GM12878 (cell line): ENCODE measurements around the gene ADAMTS3. TPM values are rescaled to one million over a fixed set of nuclear protein-coding genes. Genes with fewer than 3 reads are reported as not detected.

Experiments used
- ATAC-seq: fragments of 200-7000 bp; cut with Tn5 transposase; 3 replicates; pipeline ENCODE4 v1.9.1; 2020; ENCODE audit warnings: mild to moderate bottlenecking, moderate library complexity
- BruUV-seq: library from RNA; stranded (reverse); fragments of 400-500 nt; replicated peaks from 2 replicates; lab custom pipeline; 2021; lab: Mats Ljungman, UMichigan
- CTCF ChIA-PET: fragments of 300-600 bp; sonication (Branson Sonifier 250); formaldehyde crosslinking; extraction: SDS; loops from one replicate; lab custom pipeline; 2021; ENCODE audit warnings: inconsistent platforms; lab: Yijun Ruan, JAX
- POLR2A ChIA-PET: fragments of 350-600 bp; formaldehyde crosslinking; extraction: SDS; loops from one replicate; lab custom pipeline; 2021; ENCODE audit warnings: inconsistent platforms; lab: Charles Lee
- RAD21 ChIA-PET: fragments of 300-600 bp; sonication (Branson Sonifier 250); formaldehyde crosslinking; loops from one replicate; lab custom pipeline; 2023; ENCODE audit warnings: antibody characterized with exemption; ENCODE audit not compliant: unreplicated experiment; lab: Charles Lee
- SMC1A ChIA-PET: fragments of 300-600 bp; sonication (Branson Sonifier 250); formaldehyde crosslinking; loops from one replicate; lab custom pipeline; 2023; ENCODE audit not compliant: unreplicated experiment, uncharacterized antibody; lab: Charles Lee
- DNase-seq: peaks from one replicate; pipeline ENCODE4 v3.0.0-alpha.2; 2011; ENCODE audit warnings: low read depth, low spot score
- FAIRE-seq: peaks from 3 replicates; lab custom pipeline; 2011; peaks lifted over from hg19 to GRCh38; lab: Jason Lieb, UNC
- H2AFZ ChIP-seq: 2 replicates; pipeline ENCODE4 v1.6.0; 2011; ENCODE audit warnings: low read depth, low read length, control low read depth; ENCODE audit not compliant: control insufficient read depth
- H3K27ac ChIP-seq: 2 replicates; pipeline ENCODE4 v1.5.1; 2011; ENCODE audit warnings: control low read depth; ENCODE audit not compliant: control insufficient read depth, insufficient read depth
- H3K27me3 ChIP-seq, 2 experiments: replicated peaks in 1 of 2; 2 replicates each; pipeline versions ENCODE4 v1.6.0 to v1.6.1; 2011; ENCODE audit warnings: low read length in 1 of 2; ENCODE audit not compliant: control insufficient read depth in 2 of 2, insufficient read depth in 2 of 2
- H3K36me3 ChIP-seq, 2 experiments: 2 replicates each; pipeline ENCODE4 v1.5.1; 2011; ENCODE audit warnings: low read length in 1 of 2; ENCODE audit not compliant: control insufficient read depth in 2 of 2, insufficient read depth in 2 of 2
- H3K4me1 ChIP-seq: 2 replicates; pipeline ENCODE4 v1.6.1; 2011; ENCODE audit warnings: mild to moderate bottlenecking, low read length, moderate library complexity, mixed read lengths; ENCODE audit not compliant: control insufficient read depth, insufficient read depth
- H3K4me2 ChIP-seq: 2 replicates; pipeline ENCODE4 v1.6.0; 2011; ENCODE audit warnings: control low read depth; ENCODE audit not compliant: control insufficient read depth, insufficient read depth
- H3K4me3 ChIP-seq: fragments of 200-600 bp; sonication (generic); 2 replicates; pipeline ENCODE4 v1.5.1; 2016
- H3K79me2 ChIP-seq: 2 replicates; pipeline ENCODE4 v1.6.0; 2011; ENCODE audit warnings: low read length; ENCODE audit not compliant: control insufficient read depth, insufficient read depth
- H3K9ac ChIP-seq: 2 replicates; pipeline ENCODE4 v1.8.0; 2011; ENCODE audit warnings: low read length, control low read depth, mixed read lengths; ENCODE audit not compliant: control insufficient read depth, insufficient read depth
- H3K9me3 ChIP-seq: replicated peaks from 3 replicates; pipeline ENCODE4 v1.5.1; 2011; ENCODE audit warnings: mild to moderate bottlenecking, low read length; ENCODE audit not compliant: control insufficient read depth, insufficient read depth
- H4K20me1 ChIP-seq: 2 replicates; pipeline ENCODE4 v1.6.0; 2011; ENCODE audit not compliant: control insufficient read depth, insufficient read depth
- BACH1 ChIP-seq: fragments of 450-650 bp; IDR thresholded peaks from 2 replicates; pipeline ENCODE4 v1.6.1; 2017; ENCODE audit warnings: mild to moderate bottlenecking, borderline replicate concordance
- CHD4 ChIP-seq: fragments of 200-600 bp; sonication (generic); IDR thresholded peaks from 2 replicates; pipeline ENCODE4 v1.6.1; 2016; ENCODE audit warnings: mild to moderate bottlenecking
- NFYB ChIP-seq: IDR thresholded peaks from 2 replicates; pipeline ENCODE4 v1.6.1; 2011; ENCODE audit warnings: low read depth, mild to moderate bottlenecking, low read length, improper control_type of control experiment, moderate library complexity; ENCODE audit not compliant: insufficient read depth
- PBX3 ChIP-seq: IDR thresholded peaks from 2 replicates; pipeline ENCODE4 v1.6.1; 2011; ENCODE audit warnings: mild to moderate bottlenecking, low read depth, low read length, moderate library complexity; ENCODE audit not compliant: insufficient replicate concordance
- POLR2AphosphoS5 ChIP-seq: IDR thresholded peaks from 2 replicates; pipeline ENCODE4 v1.6.1; 2011; ENCODE audit warnings: mild to moderate bottlenecking, low read length, inconsistent platforms
- RAD21 ChIP-seq: IDR thresholded peaks from 2 replicates; pipeline ENCODE4 v1.6.1; 2011; ENCODE audit warnings: mild to moderate bottlenecking, low read depth, low read length, moderate library complexity; ENCODE audit not compliant: insufficient read depth
- SIN3A ChIP-seq: IDR thresholded peaks from 2 replicates; pipeline ENCODE4 v1.6.1; 2012; ENCODE audit warnings: low read depth, low read length, improper control_type of control experiment
- SMAD1 ChIP-seq: fragments of 450-650 bp; IDR thresholded peaks from 2 replicates; pipeline ENCODE4 v1.6.1; 2018; ENCODE audit warnings: mild to moderate bottlenecking, low read depth; ENCODE audit not compliant: partially characterized antibody
- SREBF1 ChIP-seq: IDR thresholded peaks from 2 replicates; pipeline ENCODE4 v1.6.1; 2012; ENCODE audit warnings: mild to moderate bottlenecking, low read length
- TBL1XR1 ChIP-seq: IDR thresholded peaks from 2 replicates; pipeline ENCODE4 v1.6.1; 2012; ENCODE audit warnings: low read depth, low read length, improper control_type of control experiment
- YBX1 ChIP-seq: fragments of 450-650 bp; IDR thresholded peaks from 2 replicates; pipeline ENCODE4 v1.6.1; 2016; ENCODE audit warnings: antibody characterized with exemption
- ZNF217 ChIP-seq: fragments of 450-650 bp; IDR thresholded peaks from 2 replicates; pipeline ENCODE4 v1.6.1; 2017; ENCODE audit warnings: antibody characterized with exemption, mild to moderate bottlenecking
- ZNF592 ChIP-seq: fragments of 450-650 bp; IDR thresholded peaks from 2 replicates; pipeline ENCODE4 v1.6.1; 2017; ENCODE audit warnings: mild to moderate bottlenecking, moderate library complexity
- WGBS: methylation state at CpG from one replicate; pipeline ENCODE4 v1.1.6; 2016; ENCODE audit warnings: low lambda C conversion rate; ENCODE audit not compliant: insufficient replicate concordance, insufficient coverage; ENCODE audit errors: missing lambda C conversion rate; 5-methylcytosine and 5-hydroxymethylcytosine counted together
- in situ Hi-C: fragments of 300-500 bp; cut with MboI; formaldehyde crosslinking; loops from 9 replicates; pipeline ENCODE4 v1.14.3; 2018; ENCODE audit warnings: mixed read lengths
- intact Hi-C: fragments of 100-400 bp; cut with micrococcal nuclease; formaldehyde crosslinking; loops from one replicate; pipeline ENCODE4 v1.14.2; 2022; ENCODE audit not compliant: unreplicated experiment
- polyA plus RNA-seq, 11 experiments: library from polyadenylated mRNA; depleted of rRNA in 4 of 11; unstranded in 6 of 11; stranded (reverse) in 5 of 11; fragments of >200 nt; fragmentation: Nextera tagmentation in 4 of 11; fragmentation: Illumina TruSeq in 1 of 11; extraction: Ambion mirVana in 4 of 11; extraction: Trizol in 1 of 11; gene quantifications; 1 replicate in 1 of 11; 2 replicates in 10 of 11; pipeline versions ENCODE4 v1.2.1 to v1.2.3, GENCODE V29; 2011 to 2016; ENCODE audit warnings: inconsistent platforms in 2 of 11, missing spikeins in 2 of 11, low read depth in 1 of 11
- total RNA-seq, 4 experiments: library from RNA; depleted of rRNA in 3 of 4; stranded (reverse); fragments of >200 nt in 3 of 4; fragmentation: Illumina TruSeq in 1 of 4; extraction: Trizol in 1 of 4; gene quantifications; 2 replicates each; pipeline versions ENCODE4 v1.2.1 to v1.2.3, GENCODE V29; 2013 to 2021

ADAMTS3 gene
- total and polyA plus RNA-seq, 10 of the 15 experiments (the other 5 are each of a cell fraction or from before 2014, with no cell fraction given) = under 0.01 to 0.07 (median 0.02) TPM; not detected in 6

GRCh38 chr4:72311291-72311690, 257.7 kb downstream of the ADAMTS3 start:
- CTCF ChIA-PET = interaction anchor here (0.8 kb wide), 2 partner anchors 9 to 149 kb away, joined by 3 read pairs; no protein-coding TSS in a partner anchor
- 1% methylated on average over 3 of the region's 3 CpGs for WGBS
- Histone ChIP-seq H3K9me3 (no peaks in the 10 kb centered on the region), H3K4me3 (no peak overlapping the region), H2AFZ (no peak overlapping the region), H3K36me3 (no peaks in the 10 kb centered on the region), H3K4me1 (no peaks in the 10 kb centered on the region), H3K27ac (no peak overlapping the region), H3K9ac (no peak overlapping the region), H3K4me2 (no peak overlapping the region), H4K20me1 (no peaks in the 10 kb centered on the region), H3K79me2 (no peaks in the 10 kb centered on the region), H3K27me3 (no peaks in the 10 kb centered on the region)
- no peak for FAIRE-seq
- DNase-seq = no peak
- in situ Hi-C loops = loop anchor here (25.0 kb wide), 1 partner anchor 701 kb away; no protein-coding TSS in a partner anchor
- no TSS peak for BruUV-seq
- POLR2A ChIA-PET = no interaction called here
- intact Hi-C loops = no loop called here
- no peak for ATAC-seq
- TF ChIP-seq NFYB = no peak
- TF ChIP-seq SREBF1 = no peak
- no peak for TF ChIP-seq SIN3A
- no peak for TF ChIP-seq PBX3
- no peak for TF ChIP-seq TBL1XR1
- no peak for TF ChIP-seq RAD21
- TF ChIP-seq YBX1 = no peak
- no peak for TF ChIP-seq BACH1
- TF ChIP-seq SMAD1 = no peak
- TF ChIP-seq CHD4 = no peak
- no peak for TF ChIP-seq ZNF217
- TF ChIP-seq ZNF592 = no peak
- TF ChIP-seq POLR2AphosphoS5 = no peak
- RAD21 ChIA-PET = interaction anchor here (0.5 kb wide), 1 partner anchor 181 kb away, joined by 3 read pairs; no protein-coding TSS in a partner anchor
- SMC1A ChIA-PET = no interaction called here
